B cell (primary cell): ENCODE data around the gene TMEM150C.

Experiments
- CTCF ChIP-seq: fragments of 200-600 bp; IDR thresholded peaks from one replicate; pipeline ENCODE4 v1.8.0; 2022; ENCODE audit warnings: antibody characterized with exemption, mild to moderate bottlenecking
- EZH2 ChIP-seq: IDR thresholded peaks from 2 replicates; pipeline ENCODE4 v1.6.1; 2012; ENCODE audit warnings: borderline replicate concordance, low read depth, mild to moderate bottlenecking, moderate library complexity, low read length; ENCODE audit not compliant: insufficient read depth, poor library complexity, severe bottlenecking

DNA sequence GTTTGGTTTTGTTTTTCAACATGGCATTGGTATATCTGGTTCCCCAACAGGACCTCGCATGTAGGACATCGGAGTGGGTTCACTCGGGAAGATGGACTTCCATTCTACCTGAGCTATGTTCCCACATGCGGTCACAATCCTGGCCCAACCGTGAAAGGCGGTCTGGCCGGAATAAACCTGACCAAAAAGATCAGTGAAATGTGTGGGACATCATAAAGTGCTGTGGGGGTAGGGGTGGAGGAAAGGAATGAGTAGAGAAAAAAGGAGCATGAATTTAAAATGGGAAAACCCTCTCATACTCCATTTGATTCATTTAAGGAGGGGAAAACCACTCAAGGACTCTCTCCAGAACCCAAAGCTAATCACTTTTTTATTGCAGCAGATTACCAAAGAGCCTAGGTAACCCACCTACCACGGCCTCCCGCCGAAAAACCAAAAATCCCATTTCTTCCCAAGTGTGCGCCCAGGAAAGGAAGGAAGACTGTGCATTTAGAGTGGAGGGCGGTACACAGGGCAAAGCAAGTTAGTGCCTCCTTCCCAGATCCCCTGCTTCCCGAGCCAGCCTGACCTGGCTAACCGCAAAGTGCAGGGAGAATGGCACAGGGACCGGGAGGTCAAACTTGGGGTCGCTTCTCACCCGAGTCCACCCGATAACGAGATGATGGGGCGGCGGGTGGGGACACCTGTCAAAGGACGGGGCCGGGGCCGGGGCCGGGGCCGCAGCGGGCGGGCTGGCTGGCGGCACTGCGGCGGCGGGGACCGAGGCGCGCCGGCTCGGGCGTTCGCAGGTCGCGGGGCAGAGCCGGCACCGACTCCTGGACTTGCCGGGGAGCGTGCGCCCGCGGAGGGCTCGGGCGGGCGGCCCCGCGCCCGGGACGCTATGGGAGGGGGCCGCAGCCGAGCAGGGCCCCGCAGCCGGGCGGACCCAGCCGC, 669 bp downstream of the TMEM150C start:
- TF ChIP-seq CTCF, result no peak
- no peak for TF ChIP-seq EZH2
